H9 (cell line): ENCODE measurements around the gene MAD1L1. TPM values are rescaled to one million over a fixed set of nuclear protein-coding genes. Genes with fewer than 3 reads are reported as not detected.

ENCODE experiments used
- DNase-seq: peaks from one replicate; pipeline ENCODE4 v3.0.0-alpha.2; 2017
- H2AFZ ChIP-seq: one replicate; pipeline ENCODE4 v1.6.1; 2013; ENCODE audit warnings: mild to moderate bottlenecking, low read length, control low read depth, moderate library complexity
- H2AK5ac ChIP-seq: 2 replicates; pipeline ENCODE4 v1.6.1; 2013; ENCODE audit warnings: low read length, control low read depth, mixed read lengths; ENCODE audit not compliant: insufficient read length
- H2BK120ac ChIP-seq: one replicate; pipeline ENCODE4 v1.6.1; 2013; ENCODE audit warnings: low read depth, mild to moderate bottlenecking, low read length, control low read depth, inconsistent platforms; ENCODE audit not compliant: poor library complexity, severe bottlenecking
- H2BK12ac ChIP-seq: 2 replicates; pipeline ENCODE4 v1.6.1; 2013; ENCODE audit warnings: low read length, control low read depth, mixed read lengths, low read depth; ENCODE audit not compliant: insufficient read length
- H2BK15ac ChIP-seq: 2 replicates; pipeline ENCODE4 v1.6.1; 2013; ENCODE audit warnings: low read depth, low read length, control low read depth
- H2BK20ac ChIP-seq: one replicate; pipeline ENCODE4 v1.6.1; 2013; ENCODE audit warnings: low read depth, mild to moderate bottlenecking, low read length, control low read depth, inconsistent platforms; ENCODE audit not compliant: poor library complexity, severe bottlenecking
- H2BK5ac ChIP-seq: 2 replicates; pipeline ENCODE4 v1.6.1; 2013; ENCODE audit warnings: low read length, control low read depth, mixed read lengths; ENCODE audit not compliant: insufficient read length
- H3K14ac ChIP-seq: 2 replicates; pipeline ENCODE4 v1.6.1; 2013; ENCODE audit warnings: low read length, control low read depth; ENCODE audit not compliant: insufficient read depth
- H3K18ac ChIP-seq: 2 replicates; pipeline ENCODE4 v1.6.1; 2013; ENCODE audit warnings: low read depth, mild to moderate bottlenecking, mixed read lengths, low read length, control low read depth; ENCODE audit not compliant: insufficient read length
- H3K23ac ChIP-seq: 2 replicates; pipeline ENCODE4 v1.6.1; 2013; ENCODE audit warnings: low read length, control low read depth, mixed read lengths, low read depth; ENCODE audit not compliant: insufficient read length
- H3K23me2 ChIP-seq: 2 replicates; pipeline ENCODE4 v1.6.1; 2013; ENCODE audit warnings: low read depth, mild to moderate bottlenecking, mixed read lengths, low read length, control low read depth; ENCODE audit not compliant: insufficient read length, poor library complexity, severe bottlenecking
- H3K27ac ChIP-seq: 2 replicates; pipeline ENCODE4 v1.5.1; 2013; ENCODE audit warnings: low read length, control low read depth, mixed read lengths, low read depth; ENCODE audit not compliant: insufficient read length
- H3K27me3 ChIP-seq: 2 replicates; pipeline ENCODE4 v1.6.1; 2013; ENCODE audit warnings: low read length, control low read depth, inconsistent platforms; ENCODE audit not compliant: insufficient read depth
- H3K4ac ChIP-seq: 2 replicates; pipeline ENCODE4 v1.6.1; 2013; ENCODE audit warnings: low read depth, mild to moderate bottlenecking, control low read depth, inconsistent platforms, low read length, moderate library complexity
- H3K4me1 ChIP-seq: 2 replicates; pipeline ENCODE4 v1.6.1; 2013; ENCODE audit warnings: low read length, control low read depth, inconsistent platforms; ENCODE audit not compliant: insufficient read depth
- H3K4me2 ChIP-seq: 2 replicates; pipeline ENCODE4 v1.6.1; 2013; ENCODE audit warnings: low read length, control low read depth, mixed read lengths; ENCODE audit not compliant: insufficient read length, insufficient read depth
- H3K56ac ChIP-seq: 2 replicates; pipeline ENCODE4 v1.6.1; 2013; ENCODE audit warnings: low read depth, mild to moderate bottlenecking, mixed read lengths, low read length, control low read depth; ENCODE audit not compliant: insufficient read length
- H3K79me1 ChIP-seq: 2 replicates; pipeline ENCODE4 v1.6.1; 2013; ENCODE audit warnings: low read depth, mild to moderate bottlenecking, moderate library complexity, low read length, control low read depth, inconsistent platforms; ENCODE audit not compliant: insufficient read depth, poor library complexity, severe bottlenecking
- H3K79me2 ChIP-seq: 2 replicates; pipeline ENCODE4 v1.6.1; 2013; ENCODE audit warnings: low read length, control low read depth, inconsistent platforms; ENCODE audit not compliant: insufficient read depth
- H3K9ac ChIP-seq: 2 replicates; pipeline ENCODE4 v1.6.1; 2013; ENCODE audit warnings: low read length, control low read depth, mixed read lengths; ENCODE audit not compliant: insufficient read length; ENCODE audit errors: extremely low read depth
- H3K9me3 ChIP-seq: one replicate; pipeline ENCODE4 v1.6.1; 2013; ENCODE audit warnings: low read depth, low read length, inconsistent platforms; ENCODE audit not compliant: control insufficient read depth
- H3T11ph ChIP-seq: one replicate; pipeline ENCODE4 v1.6.1; 2013; ENCODE audit warnings: mild to moderate bottlenecking, low read length, control low read depth, inconsistent platforms
- H4K20me1 ChIP-seq: one replicate; pipeline ENCODE4 v1.6.1; 2013; ENCODE audit not compliant: control insufficient read depth, insufficient read length, insufficient read depth
- H4K5ac ChIP-seq: 2 replicates; pipeline ENCODE4 v1.6.1; 2013; ENCODE audit warnings: low read depth, mild to moderate bottlenecking, mixed read lengths, low read length, control low read depth; ENCODE audit not compliant: insufficient read length
- H4K8ac ChIP-seq: replicated peaks from 2 replicates; pipeline ENCODE4 v1.6.1; 2013; ENCODE audit warnings: low read length, control low read depth, mixed read lengths, low read depth; ENCODE audit not compliant: insufficient read length
- H4K91ac ChIP-seq: 2 replicates; pipeline ENCODE4 v1.6.1; 2013; ENCODE audit warnings: low read depth, mild to moderate bottlenecking, moderate library complexity, mixed read lengths, low read length, control low read depth; ENCODE audit not compliant: insufficient read length
- H3K27ac Mint-ChIP-seq, 3 experiments: 2 replicates in 2 of 3; 3 replicates in 1 of 3; pipeline ENCODE4 v1.8.0; 2020 to 2021; ENCODE audit warnings: mixed read lengths in 3 of 3, mild to moderate bottlenecking in 1 of 3, moderate library complexity in 1 of 3
- H3K27me3 Mint-ChIP-seq: 2 replicates; pipeline ENCODE4 v1.8.0; 2021; ENCODE audit warnings: low read depth, mild to moderate bottlenecking, moderate library complexity, mixed read lengths
- H3K36me3 Mint-ChIP-seq, 3 experiments: 2 replicates in 2 of 3; 3 replicates in 1 of 3; pipeline ENCODE4 v1.8.0; 2020 to 2021; ENCODE audit warnings: low read depth in 3 of 3, mixed read lengths in 3 of 3; ENCODE audit not compliant: insufficient read depth in 1 of 3
- H3K4me1 Mint-ChIP-seq, 2 experiments: 2 replicates each; pipeline ENCODE4 v1.8.0; 2020; ENCODE audit warnings: mixed read lengths in 2 of 2
- H3K4me3 Mint-ChIP-seq, 2 experiments: 2 replicates in 1 of 2; 3 replicates in 1 of 2; pipeline ENCODE4 v1.8.0; 2020 to 2021; ENCODE audit warnings: mild to moderate bottlenecking in 2 of 2, mixed read lengths in 2 of 2, moderate library complexity in 1 of 2
- H3K9me3 Mint-ChIP-seq, 2 experiments: 2 replicates in 1 of 2; 3 replicates in 1 of 2; pipeline ENCODE4 v1.8.0; 2020; ENCODE audit warnings: mild to moderate bottlenecking in 2 of 2, mixed read lengths in 2 of 2, moderate library complexity in 1 of 2
- CTCF ChIP-seq: fragments of 200-600 bp; sonication (generic); conservative IDR thresholded peaks from 3 replicates; pipeline ENCODE4 v1.8.0; 2021; ENCODE audit warnings: antibody characterized with exemption, mild to moderate bottlenecking
- WGBS: extraction: QIAGEN DNeasy Blood & Tissue Kit; methylation state at CpG from one replicate; pipeline ENCODE4 v1.1.7; 2013; ENCODE audit warnings: missing lambda C conversion rate, low lambda C conversion rate, mixed read lengths; ENCODE audit not compliant: insufficient read length; ENCODE audit errors: extremely low coverage; 5-methylcytosine and 5-hydroxymethylcytosine counted together
- total RNA-seq: library from RNA; stranded (reverse); gene quantifications from 2 replicates; pipeline ENCODE4 v1.2.1, GENCODE V29; 2021

Gene MAD1L1
- total RNA-seq, 1 experiment from 2014 or later, result 39.0 TPM

- Histone ChIP-seq H2BK5ac (no peak overlapping the region), H3K18ac (no peak overlapping the region), H2BK20ac (no peak overlapping the region), H3K23ac (no peak overlapping the region), H4K8ac (no peak overlapping the region), H2BK15ac (no peak overlapping the region), H3K27me3 (no peaks in the 10 kb centered on the region), H3K56ac (no peak overlapping the region), H3T11ph (no peak overlapping the region), H2BK120ac (no peak overlapping the region), H3K4me1 (no peaks in the 10 kb centered on the region), H2AK5ac (no peak overlapping the region), H3K9me3 (no peaks in the 10 kb centered on the region), H3K79me1 (peaks cover 12% of the 10 kb centered on the region), H4K91ac (no peak overlapping the region), H4K5ac (no peak overlapping the region), H3K27ac (no peak overlapping the region), H4K20me1 (no peaks in the 10 kb centered on the region), H3K79me2 (peaks cover 5% of the 10 kb centered on the region; the same call in 1 of the 2 replicates), H2BK12ac (no peak overlapping the region), H3K4me2 (no peak overlapping the region), H2AFZ (no peak overlapping the region), H3K14ac (no peak overlapping the region), H3K9ac (no peak overlapping the region), H3K4ac (no peak overlapping the region), H3K23me2 (peaks cover 13% of the 10 kb centered on the region)
- Mint-ChIP-seq H3K27me3 (no peaks in the 10 kb centered on the region), H3K27ac (peak overlapping the region in 1 of 3 experiments; percentile 90; a peak in 1 of 7 replicates), H3K9me3 (no peaks in the 10 kb centered on the region), H3K4me1 (peaks cover 9 to 12% of the 10 kb centered on the region in 2 experiments), H3K4me3 (no peak overlapping the region), H3K36me3 (peaks cover 25 to 57% (median 52%) of the 10 kb centered on the region in 3 experiments)
- DNase-seq, result no peak
- TF ChIP-seq CTCF, result no peak
- WGBS, result no CpG with 5 or more reads among the region's 7 CpGs
These were observed 3.3 kb downstream of the MAD1L1 start for GRCh38 chr7:2229467-2229866.
